Caco-2 (cell line): Measurements from ENCODE around the gene SPEM2. TPM values are rescaled to one million over a fixed set of nuclear protein-coding genes. Genes with fewer than 3 reads are reported as not detected.

Experiments used
- BruUV-seq: library from RNA; stranded (reverse); fragments of 400-500 nt; replicated peaks from 2 replicates; lab custom pipeline; 2021; lab: Mats Ljungman, UMichigan
- CTCF ChIA-PET: fragments of 300-600 bp; sonication (Branson Sonifier 250); formaldehyde crosslinking; loops from one replicate; lab custom pipeline; 2022; ENCODE audit warnings: antibody characterized with exemption; lab: Charles Lee
- POLR2A ChIA-PET: fragments of 300-600 bp; sonication (Branson Sonifier 250); formaldehyde crosslinking; loops from one replicate; lab custom pipeline; 2022; ENCODE audit warnings: antibody characterized with exemption; lab: Charles Lee
- DNase-seq, 2 experiments: peaks; one replicate each; pipeline versions ENCODE4 v3.0.0 to v3.0.0-alpha.2; 2020 to 2022
- H3K27me3 ChIP-seq: replicated peaks from 2 replicates; pipeline ENCODE4 v1.6.0; 2011; ENCODE audit warnings: low read length; ENCODE audit not compliant: control insufficient read depth, insufficient read depth
- H3K36me3 ChIP-seq: 2 replicates; pipeline ENCODE4 v1.5.1; 2011; ENCODE audit warnings: low read length; ENCODE audit not compliant: control insufficient read depth, insufficient read depth
- H3K4me1 ChIP-seq: fragments of 250-450 bp; sonication (Bioruptor Pico); 2 replicates; pipeline ENCODE4 v1.5.1; 2020; ENCODE audit warnings: mild to moderate bottlenecking
- H3K4me3 ChIP-seq: 2 replicates; pipeline ENCODE4 v1.5.1; 2011; ENCODE audit warnings: low read depth, mild to moderate bottlenecking, control low read depth, low read length
- H3K9me3 ChIP-seq: fragments of 250-450 bp; sonication (Bioruptor Pico); 2 replicates; pipeline ENCODE4 v1.5.1; 2020; ENCODE audit warnings: mild to moderate bottlenecking, moderate library complexity
- H3K27ac Mint-ChIP-seq: one replicate; pipeline ENCODE4 v1.8.0; 2022; ENCODE audit warnings: mixed read lengths; ENCODE audit not compliant: unreplicated experiment
- H3K27me3 Mint-ChIP-seq: one replicate; pipeline ENCODE4 v1.8.0; 2022; ENCODE audit warnings: mixed read lengths; ENCODE audit not compliant: insufficient read depth, unreplicated experiment
- H3K36me3 Mint-ChIP-seq: one replicate; pipeline ENCODE4 v1.8.0; 2022; ENCODE audit warnings: mild to moderate bottlenecking, mixed read lengths; ENCODE audit not compliant: insufficient read depth, unreplicated experiment
- H3K4me1 Mint-ChIP-seq: one replicate; pipeline ENCODE4 v1.8.0; 2022; ENCODE audit warnings: low read depth, mixed read lengths; ENCODE audit not compliant: unreplicated experiment
- H3K4me3 Mint-ChIP-seq: one replicate; pipeline ENCODE4 v1.8.0; 2022; ENCODE audit warnings: mild to moderate bottlenecking, moderate library complexity, mixed read lengths; ENCODE audit not compliant: unreplicated experiment
- H3K9me3 Mint-ChIP-seq: one replicate; pipeline ENCODE4 v1.8.0; 2022; ENCODE audit warnings: mixed read lengths; ENCODE audit not compliant: unreplicated experiment
- CTCF ChIP-seq, 2 experiments: fragments of 200-600 bp in 1 of 2; IDR thresholded peaks; 1 replicate in 1 of 2; 2 replicates in 1 of 2; pipeline versions ENCODE4 v1.5.1 to v1.8.0; 2011 to 2022; ENCODE audit warnings: antibody characterized with exemption in 1 of 2, control low read depth in 1 of 2, inconsistent platforms in 1 of 2, low read depth in 1 of 2, low read length in 1 of 2, mild to moderate bottlenecking in 1 of 2, moderate library complexity in 1 of 2; ENCODE audit not compliant: insufficient read depth in 1 of 2, severe bottlenecking in 1 of 2, unreplicated experiment in 1 of 2
- intact Hi-C: fragments of 100-400 bp; cut with micrococcal nuclease; formaldehyde crosslinking; loops from one replicate; pipeline ENCODE4 v1.10.0; 2022; ENCODE audit not compliant: unreplicated experiment
- total RNA-seq: library from RNA; stranded (reverse); gene quantifications from 2 replicates; pipeline ENCODE4 v1.2.3, GENCODE V29; 2022

The SPEM2 gene
- total RNA-seq, 1 experiment from 2014 or later = not detected

- peak; percentile 44 to 54 for DNase-seq
- peak within 1 kb of the TSS; percentile 2 for H3K27ac Mint-ChIP-seq
Measured at GRCh38 chr17:7380855-7381683, 44.3 kb upstream of the SPEM2 start, which contains the start of gene TNK1. TSS of gene TNK1 (plus strand) at chr17:7381089. CDS start at chr17:7382927, 1,838 bp downstream.

GRCh38 chr17:7382901-7383300, 42.5 kb upstream of the SPEM2 start:
- BruUV-seq = no TSS peak
- intact Hi-C loops = no loop called here

More at GRCh38 chr17:7380855-7381683, 44.3 kb upstream of the SPEM2 start, which contains the start of gene TNK1:
- H3K4me1 ChIP-seq = no peaks in the 10 kb centered on the region
- Mint-ChIP-seq H3K4me1 (peaks cover 7% of the 10 kb centered on the region), H3K9me3 (no peaks in the 10 kb centered on the region), H3K4me3 (peak within 1 kb of the TSS; percentile 80), H3K36me3 (peaks cover 5% of the 10 kb centered on the region), H3K27me3 (no peaks in the 10 kb centered on the region)
- CTCF ChIA-PET = interaction anchor here (1.7 kb wide), 1 partner anchor 23 kb away, joined by 7 read pairs; the partner anchor contains the start of gene TMEM256
- peak within 1 kb of the TSS; percentile 55 for H3K4me3 ChIP-seq
- H3K27me3 ChIP-seq = no peaks in the 10 kb centered on the region
- POLR2A ChIA-PET = interaction anchor here (1.3 kb wide), 1 partner anchor 22 kb away, joined by 11 read pairs; the partner anchor contains the start of gene TMEM256
- intact Hi-C loops = loop anchor here (1.0 kb wide), 1 partner anchor 23 kb away; the partner anchor contains the start of gene TMEM256
- no peaks in the 10 kb centered on the region for H3K36me3 ChIP-seq
- TSS peak; percentile 78 for BruUV-seq
- TF ChIP-seq CTCF (IDR thresholded peaks at IDR 0.05; ENCODE audit: insufficient read depth in 1 of 2, low read depth in 1 of 2, low read length in 1 of 2, severe bottlenecking in 1 of 2, unreplicated experiment in 1 of 2) = no peak
- H3K9me3 ChIP-seq = no peaks in the 10 kb centered on the region

More at GRCh38 chr17:7382901-7383300, 42.5 kb upstream of the SPEM2 start:
- ChIA-PET CTCF (no interaction called here), POLR2A (no interaction called here)
- H3K36me3 Mint-ChIP-seq = peaks cover 5% of the 10 kb centered on the region
- DNase-seq = no peak
- no peaks in the 10 kb centered on the region for H3K4me1 ChIP-seq
- H3K4me3 ChIP-seq = no peak overlapping the region
- H3K9me3 Mint-ChIP-seq = no peaks in the 10 kb centered on the region
- no peaks in the 10 kb centered on the region for H3K9me3 ChIP-seq
- no peaks in the 10 kb centered on the region for H3K36me3 ChIP-seq
- H3K27me3 ChIP-seq = no peaks in the 10 kb centered on the region
- H3K4me1 Mint-ChIP-seq = peaks cover 7% of the 10 kb centered on the region
- no peaks in the 10 kb centered on the region for H3K27me3 Mint-ChIP-seq
- TF ChIP-seq CTCF (IDR thresholded peaks at IDR 0.05; ENCODE audit: insufficient read depth in 1 of 2, low read depth in 1 of 2, low read length in 1 of 2, severe bottlenecking in 1 of 2, unreplicated experiment in 1 of 2) = no peak
- H3K27ac Mint-ChIP-seq = no peak overlapping the region
- H3K4me3 Mint-ChIP-seq = no peak overlapping the region
